ENCODE data around the gene SPO11.

- TF ChIP-seq CTCF (conservative IDR thresholded peaks at IDR 0.05; ENCODE audit: low read depth in 2 of 2) (no peak), POLR2AphosphoS5 (IDR thresholded peaks at IDR 0.05; ENCODE audit: low read depth) (no peak), EZH2 (IDR thresholded peaks at IDR 0.05; ENCODE audit: low read depth, unreplicated experiment) (no peak), EZH2phosphoT487 (IDR thresholded peaks at IDR 0.05; ENCODE audit: unreplicated experiment) (no peak), JUNB (IDR thresholded peaks at IDR 0.05; ENCODE audit: unreplicated experiment) (no peak), ZNF462 (CRISPR knock-in tag; IDR thresholded peaks at IDR 0.05) (no peak)
- TF ChIP-seq, protein P1, sequence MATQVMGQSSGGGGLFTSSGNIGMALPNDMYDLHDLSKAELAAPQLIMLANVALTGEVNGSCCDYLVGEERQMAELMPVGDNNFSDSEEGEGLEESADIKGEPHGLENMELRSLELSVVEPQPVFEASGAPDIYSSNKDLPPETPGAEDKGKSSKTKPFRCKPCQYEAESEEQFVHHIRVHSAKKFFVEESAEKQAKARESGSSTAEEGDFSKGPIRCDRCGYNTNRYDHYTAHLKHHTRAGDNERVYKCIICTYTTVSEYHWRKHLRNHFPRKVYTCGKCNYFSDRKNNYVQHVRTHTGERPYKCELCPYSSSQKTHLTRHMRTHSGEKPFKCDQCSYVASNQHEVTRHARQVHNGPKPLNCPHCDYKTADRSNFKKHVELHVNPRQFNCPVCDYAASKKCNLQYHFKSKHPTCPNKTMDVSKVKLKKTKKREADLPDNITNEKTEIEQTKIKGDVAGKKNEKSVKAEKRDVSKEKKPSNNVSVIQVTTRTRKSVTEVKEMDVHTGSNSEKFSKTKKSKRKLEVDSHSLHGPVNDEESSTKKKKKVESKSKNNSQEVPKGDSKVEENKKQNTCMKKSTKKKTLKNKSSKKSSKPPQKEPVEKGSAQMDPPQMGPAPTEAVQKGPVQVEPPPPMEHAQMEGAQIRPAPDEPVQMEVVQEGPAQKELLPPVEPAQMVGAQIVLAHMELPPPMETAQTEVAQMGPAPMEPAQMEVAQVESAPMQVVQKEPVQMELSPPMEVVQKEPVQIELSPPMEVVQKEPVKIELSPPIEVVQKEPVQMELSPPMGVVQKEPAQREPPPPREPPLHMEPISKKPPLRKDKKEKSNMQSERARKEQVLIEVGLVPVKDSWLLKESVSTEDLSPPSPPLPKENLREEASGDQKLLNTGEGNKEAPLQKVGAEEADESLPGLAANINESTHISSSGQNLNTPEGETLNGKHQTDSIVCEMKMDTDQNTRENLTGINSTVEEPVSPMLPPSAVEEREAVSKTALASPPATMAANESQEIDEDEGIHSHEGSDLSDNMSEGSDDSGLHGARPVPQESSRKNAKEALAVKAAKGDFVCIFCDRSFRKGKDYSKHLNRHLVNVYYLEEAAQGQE (IDR thresholded peaks at IDR 0.05; ENCODE audit: unreplicated experiment) = no peak
Observed at GRCh38 chr20:57371363-57371762, 41.8 kb downstream of the SPO11 start.

Measured in GM23338 (cell line).